EL (cell line): Measurements from ENCODE around the gene RSF1.
"Not testable (repeated sequence)": the region's sequence is repeated elsewhere in the genome, so short reads cannot be mapped to it uniquely, and the experiment has no call there.

Experiments
- DNase-seq: peaks from one replicate; pipeline ENCODE4 v3.0.0-alpha.2; 2016

The RSF1 gene

DNA sequence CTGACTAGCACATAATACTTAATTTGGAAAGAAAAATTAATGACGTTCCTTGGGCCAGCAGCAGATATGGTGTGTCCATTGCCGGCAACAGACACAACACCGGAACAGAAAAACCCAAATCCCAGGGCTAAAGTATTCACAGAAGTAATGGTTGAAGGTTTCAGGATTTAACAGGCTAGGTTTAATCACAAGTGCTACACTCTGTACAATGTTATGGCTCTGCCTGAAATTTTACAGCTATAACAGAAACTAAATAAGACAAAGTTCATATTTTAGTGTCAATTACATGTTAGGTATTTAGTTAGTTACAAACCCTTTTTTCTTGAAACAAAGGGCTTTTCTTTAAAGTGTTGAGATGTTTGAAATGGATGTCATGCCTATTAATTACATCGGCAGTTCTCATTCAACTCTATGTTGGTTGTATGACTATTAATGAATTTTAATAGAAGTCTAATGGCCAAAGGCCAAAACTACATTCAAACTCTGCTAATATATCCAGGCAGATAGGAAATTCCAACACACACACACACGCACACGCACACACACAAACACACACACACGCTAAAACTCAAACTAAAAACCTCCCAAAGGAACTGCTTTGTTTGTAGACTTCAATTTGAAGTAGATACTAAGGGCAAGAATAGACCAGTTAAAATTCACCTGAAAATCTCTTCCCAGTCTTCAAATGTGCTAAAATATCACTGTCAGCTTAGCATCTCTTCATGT is 155.1 kb downstream of the RSF1 start:
- DNase-seq, result no peak

DNA sequence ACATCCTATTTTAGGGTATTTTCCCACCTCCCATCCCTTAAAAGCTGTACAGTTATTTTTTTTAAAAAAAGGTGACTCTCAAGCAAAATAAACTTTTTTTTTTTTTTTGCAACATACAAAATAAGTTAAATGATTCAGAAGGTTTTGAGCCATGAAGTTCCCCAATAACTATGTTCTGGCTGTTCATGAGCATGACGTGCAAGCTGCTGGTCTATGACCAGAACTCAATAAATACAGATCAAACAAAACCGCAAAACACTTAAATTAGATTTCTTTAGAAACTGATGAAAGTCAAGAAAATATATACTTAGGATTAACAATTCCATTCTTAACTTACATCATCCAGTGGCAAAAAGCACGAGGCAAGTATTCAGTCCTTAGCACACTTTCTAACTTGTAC is 158.9 kb downstream of the RSF1 start:
- DNase-seq, result no peak

DNA sequence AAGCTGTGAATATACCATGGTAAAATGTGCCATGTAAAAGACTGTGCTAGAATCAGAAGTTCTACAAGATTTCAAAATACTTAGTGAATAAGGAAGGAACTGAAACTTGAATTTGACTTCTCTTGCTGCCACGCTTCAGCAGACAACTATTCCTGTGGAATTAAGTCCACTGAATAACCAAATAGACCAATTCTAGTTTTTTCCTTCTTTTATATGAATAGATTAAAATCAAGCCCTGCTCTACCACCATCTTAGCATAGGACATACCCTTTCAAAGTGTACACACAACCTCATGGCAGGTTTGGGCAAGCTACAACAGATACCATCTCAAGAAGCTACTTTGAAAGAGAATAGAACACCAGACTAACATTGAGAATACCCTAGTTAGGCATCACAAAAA is 159.6 kb downstream of the RSF1 start:
- DNase-seq, result no peak

DNA sequence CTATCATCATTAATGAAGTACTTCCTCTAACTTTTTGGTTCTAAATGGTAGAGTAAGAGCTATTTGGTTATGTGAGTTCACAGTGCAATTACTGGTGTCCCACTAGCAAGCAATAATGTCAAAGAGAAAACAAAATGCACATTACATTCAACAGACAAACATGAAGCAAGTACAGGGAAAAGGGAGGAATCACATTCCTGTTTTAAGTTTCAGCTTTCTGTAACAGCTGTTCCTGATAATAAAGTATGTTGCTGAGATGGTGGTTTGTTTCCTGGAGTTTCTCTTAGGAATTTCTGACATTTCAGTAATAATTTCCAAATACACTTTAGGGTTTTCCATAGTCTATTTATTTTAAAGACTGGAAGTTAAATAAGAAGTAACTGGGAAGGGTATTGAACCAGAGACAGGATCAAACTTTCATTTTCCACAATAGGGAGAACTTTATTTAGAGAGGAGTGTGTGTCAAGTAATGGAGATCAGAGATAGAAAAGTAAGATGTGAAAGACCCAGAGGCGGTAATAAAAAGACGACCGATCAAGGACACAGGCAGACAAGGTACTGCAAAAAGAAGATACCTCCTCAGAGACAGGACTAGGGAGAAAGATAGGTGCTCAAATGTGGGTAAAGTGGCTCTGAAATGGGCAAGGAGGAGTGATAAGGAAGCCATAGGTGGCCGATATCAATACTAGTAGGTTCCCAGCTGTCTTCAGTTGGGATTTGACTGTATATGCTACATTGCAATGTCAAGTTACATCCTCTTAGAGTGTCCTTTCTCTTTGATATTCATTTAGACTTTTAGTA is 162.1 kb downstream of the RSF1 start:
- no peak for DNase-seq

DNA sequence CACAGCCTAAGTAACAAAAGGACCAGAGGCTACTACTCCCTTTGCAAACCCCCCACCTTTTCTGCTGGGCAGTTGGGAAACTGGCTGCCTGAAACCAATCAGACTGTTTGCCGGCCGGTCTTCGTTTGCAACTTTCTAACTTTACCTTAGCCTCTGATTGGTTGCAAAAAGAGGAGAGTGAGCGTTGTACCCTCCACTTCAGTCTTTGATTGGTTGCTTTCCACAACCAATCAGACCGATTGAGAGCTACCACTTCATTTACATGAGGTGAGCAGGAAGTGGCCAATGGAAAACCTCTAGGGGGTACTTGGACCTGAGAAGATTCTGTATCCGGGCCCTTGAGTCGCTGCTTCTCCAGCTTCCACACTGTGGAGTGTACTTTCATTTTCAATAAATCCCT is 164.2 kb downstream of the RSF1 start:
- no peak for DNase-seq

DNA sequence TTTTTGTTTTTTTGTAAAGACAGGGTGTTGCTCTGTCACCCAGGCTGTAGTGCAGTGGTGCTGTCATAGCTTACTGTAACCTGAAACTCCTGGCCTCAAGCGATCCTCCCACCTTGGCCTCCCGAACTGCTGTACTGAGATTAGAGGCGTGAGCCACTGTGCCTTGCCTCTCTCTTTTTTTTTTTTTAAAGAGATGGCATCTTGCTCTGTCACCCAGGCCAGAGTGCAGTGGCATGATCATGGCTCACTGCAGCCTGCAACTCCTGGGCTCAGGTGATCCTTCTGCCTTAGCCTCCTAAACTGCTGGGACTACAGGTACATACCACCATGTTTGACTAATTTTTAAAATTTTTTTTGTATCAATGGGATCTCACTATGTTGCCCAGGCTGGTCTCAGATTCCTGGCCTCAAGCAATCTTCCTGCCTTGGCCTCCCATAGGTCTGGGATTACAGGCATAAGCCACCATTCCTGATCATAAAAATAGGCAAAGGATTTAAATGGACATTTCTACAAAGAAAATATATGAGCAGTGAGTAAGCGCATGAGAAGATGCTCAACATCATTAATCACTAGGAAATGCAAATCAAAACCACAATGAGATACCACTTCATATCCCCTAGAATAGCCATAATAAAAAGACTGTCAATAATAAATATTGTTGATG is 165.6 kb downstream of the RSF1 start:
- peak; percentile 63 for DNase-seq

DNA sequence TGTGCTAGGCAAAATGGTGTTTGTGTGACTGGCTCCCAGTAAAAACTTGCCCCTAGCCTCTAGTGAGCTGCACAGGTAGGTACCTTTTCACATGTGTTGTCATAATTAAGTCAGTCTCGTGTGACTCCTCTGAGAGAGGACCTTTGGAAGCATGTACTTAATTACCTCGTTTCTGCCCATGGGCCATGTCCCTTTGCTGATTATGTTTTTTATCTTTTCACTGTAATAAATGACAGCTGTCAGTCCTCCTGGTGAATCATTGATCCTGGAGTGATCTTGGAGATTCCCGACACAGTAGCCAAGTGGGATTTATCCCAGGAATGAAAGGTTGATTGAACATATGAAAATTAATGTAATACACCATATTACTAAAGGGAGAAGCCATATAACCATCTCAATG is 170.4 kb downstream of the RSF1 start:
- no peak for DNase-seq

DNA sequence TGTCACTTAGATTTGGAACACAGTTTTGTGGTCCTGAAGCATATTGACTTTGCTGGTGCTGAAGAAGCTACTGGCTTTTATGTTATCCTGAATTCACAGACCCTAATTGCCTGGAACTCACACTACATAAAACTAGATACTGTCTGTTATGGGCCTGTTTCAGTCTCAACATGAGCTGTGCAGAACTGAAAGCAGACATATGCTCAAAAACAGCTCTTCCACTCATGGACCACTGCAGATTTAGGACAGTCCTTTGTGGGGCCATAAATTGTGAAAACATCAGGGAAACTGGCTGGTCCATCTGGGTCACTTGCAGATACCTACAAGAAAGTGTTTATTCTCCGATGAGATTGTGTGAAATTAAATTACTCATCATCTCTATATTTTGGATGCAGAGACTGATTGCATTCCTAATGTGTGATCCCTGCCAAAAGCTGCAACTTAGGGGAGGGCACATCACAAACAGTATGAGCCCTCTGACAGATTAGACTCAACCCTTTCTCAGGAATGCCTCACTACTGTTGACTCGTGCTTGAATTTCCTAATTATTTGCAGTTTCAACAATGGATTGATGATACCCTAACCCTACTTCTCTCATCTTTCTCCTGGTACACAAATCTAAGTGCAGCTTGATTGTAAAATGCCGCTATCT is 172.7 kb downstream of the RSF1 start:
- DNase-seq, result peak; percentile 25

DNA sequence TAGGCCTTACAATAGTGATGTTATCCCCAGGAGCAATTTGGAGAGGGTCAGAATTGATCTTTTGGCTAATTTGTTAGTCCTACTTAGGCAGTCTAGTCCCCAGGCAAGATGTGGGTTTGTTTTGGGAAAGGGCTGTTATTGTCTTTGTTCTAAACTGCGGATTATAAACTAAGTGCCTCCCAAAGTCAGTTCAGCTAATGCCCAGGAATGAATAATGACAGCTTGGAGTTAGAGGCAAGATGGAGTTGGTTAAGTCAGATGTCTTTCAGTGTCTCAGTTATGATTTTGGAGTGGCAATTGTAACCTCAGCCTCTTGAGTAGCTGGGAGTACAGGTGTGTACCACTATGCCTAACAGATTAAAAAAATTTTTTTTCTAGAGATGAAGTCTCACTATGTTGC is 175.6 kb downstream of the RSF1 start:
- no peak for DNase-seq

DNA sequence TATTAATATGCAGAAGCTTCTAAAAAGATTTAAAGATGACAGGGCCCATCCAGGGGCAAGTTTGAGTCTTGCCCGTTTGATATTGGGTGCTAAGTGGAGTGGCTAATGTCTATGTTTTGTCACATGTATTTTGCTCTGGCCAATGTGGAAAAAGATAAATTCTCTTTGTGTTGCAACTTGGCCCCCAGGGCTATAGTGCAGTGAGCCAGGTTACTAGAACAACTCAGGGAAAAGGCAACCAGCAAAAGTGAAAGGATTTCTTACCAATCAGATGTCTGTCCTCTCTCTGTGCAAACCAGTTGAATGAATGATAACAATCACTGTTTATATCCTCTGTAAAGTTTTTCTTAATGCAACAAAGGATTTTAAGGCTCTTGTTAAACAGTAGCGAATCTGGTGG is 178.3 kb downstream of the RSF1 start:
- DNase-seq, result no peak

DNA sequence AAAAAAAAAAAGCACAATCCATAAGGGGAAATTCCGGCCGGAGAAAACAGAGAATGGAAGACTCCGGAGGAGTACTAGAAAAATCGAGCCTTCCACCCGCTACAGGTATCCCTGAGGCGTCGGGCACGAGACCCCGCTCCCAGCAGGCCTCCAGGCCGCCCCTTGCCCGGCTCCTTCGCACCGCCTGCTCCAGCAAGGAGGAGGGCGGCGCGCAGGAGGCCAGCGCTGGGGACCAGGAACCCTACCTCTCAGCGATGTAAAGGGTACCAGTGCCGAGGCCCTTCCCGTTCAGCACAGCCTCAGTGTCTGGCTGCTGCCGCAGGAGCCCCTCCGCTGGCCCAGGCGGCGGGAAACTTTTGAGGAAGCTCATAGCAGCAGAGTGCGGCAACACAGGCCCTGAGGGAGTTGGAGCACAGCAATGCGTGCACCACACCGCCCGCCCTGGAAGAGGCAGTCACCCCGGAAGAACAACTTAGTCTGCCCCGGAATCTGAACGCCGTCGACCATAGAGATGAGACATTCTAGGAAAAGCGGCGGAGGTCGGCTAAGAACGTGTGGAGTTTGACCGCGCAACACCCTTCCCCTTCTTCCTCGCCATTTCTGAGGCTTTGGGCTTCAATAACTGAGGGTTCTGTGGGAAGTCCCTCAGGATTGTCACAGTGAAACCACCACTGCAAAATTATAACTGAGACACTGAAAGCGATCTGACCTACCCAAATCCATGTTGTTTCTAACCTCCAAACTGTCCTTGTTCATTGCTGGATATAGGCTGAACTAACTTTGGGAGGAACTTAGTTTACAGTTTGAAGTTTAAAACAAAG is 183.0 kb downstream of the RSF1 start, which contains the start of gene CLNS1A:
Gene CLNS1A, minus strand, starts transcription at position 450 of the 821 bp plus-strand sequence. Its CDS starts 80 bp downstream, at position 370.
- DNase-seq, result peak; percentile 91

DNA sequence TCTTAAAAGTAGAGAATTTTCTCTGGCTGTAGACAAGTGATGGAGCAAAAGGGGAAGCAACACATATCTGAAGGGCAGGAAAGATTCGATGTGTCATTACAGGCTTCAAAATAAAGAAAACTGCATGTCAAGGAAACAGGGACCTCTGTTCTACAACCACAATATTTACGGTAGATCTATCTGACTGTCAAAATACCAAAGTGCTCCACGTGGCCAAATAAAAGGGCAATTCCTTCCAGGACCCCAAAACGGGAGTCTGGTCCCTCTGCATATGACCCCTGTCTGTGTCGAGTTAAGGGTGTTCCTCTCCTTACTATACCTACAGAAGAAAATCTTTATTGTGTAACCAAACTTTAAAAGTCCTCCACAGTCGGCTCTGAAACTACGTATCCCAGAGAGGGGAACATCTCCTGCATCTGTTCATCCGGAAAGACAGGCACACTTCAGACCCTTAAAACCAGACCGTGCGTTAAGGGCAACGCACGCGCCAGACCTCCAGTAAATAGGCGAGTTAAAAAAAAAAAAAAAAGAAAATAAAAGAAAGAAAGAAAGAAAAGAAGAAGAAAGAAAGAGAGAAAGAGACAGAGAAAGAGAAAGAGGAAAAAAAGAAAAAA is 183.7 kb downstream of the RSF1 start:
- DNase-seq, result no peak

DNA sequence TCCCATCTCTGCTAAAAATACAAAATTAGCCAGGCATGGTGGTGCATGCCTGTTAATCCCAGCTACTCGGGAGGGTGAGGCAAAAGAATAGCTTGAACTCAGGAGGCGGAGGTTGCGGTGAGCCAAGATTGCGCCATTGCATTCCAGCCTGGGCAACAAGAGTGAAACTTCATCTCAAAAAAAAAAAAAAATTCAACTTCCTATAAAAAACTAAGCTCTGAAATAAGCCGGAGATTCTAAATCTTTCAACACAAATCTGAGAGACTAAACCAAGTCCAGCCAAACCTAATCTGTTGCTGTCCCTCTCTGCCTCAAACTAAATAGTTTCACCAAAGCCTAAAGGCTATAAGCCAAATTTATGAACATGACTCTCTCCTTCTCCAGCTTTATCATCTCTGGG is 186.6 kb downstream of the RSF1 start:
- DNase-seq, result not testable (repeated sequence)

DNA sequence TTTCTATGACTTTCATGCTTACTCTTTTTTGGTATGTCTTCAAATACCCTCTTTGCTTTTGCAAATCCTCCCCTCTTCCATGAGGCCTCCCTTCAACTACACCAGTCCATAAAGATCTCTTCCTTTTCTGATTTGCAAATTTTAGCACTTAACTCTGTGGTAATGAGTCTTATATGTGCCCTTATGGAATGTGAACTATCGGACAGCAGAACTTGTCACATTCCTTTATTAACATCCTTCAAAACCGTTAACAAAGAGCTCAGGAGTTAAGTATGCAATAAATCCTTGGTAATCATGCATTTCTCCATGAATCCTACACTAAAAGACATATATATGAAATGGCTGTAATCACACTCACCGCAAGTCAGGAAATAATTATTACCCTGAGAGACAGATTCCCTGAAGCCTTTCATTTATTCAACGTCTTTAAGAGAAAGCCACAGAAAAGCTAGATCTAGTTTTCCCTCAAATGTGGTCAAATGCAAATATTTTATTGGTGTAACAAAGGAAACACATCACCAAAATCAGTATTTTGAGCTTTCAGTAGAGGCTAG is 190.3 kb downstream of the RSF1 start:
- no peak for DNase-seq

DNA sequence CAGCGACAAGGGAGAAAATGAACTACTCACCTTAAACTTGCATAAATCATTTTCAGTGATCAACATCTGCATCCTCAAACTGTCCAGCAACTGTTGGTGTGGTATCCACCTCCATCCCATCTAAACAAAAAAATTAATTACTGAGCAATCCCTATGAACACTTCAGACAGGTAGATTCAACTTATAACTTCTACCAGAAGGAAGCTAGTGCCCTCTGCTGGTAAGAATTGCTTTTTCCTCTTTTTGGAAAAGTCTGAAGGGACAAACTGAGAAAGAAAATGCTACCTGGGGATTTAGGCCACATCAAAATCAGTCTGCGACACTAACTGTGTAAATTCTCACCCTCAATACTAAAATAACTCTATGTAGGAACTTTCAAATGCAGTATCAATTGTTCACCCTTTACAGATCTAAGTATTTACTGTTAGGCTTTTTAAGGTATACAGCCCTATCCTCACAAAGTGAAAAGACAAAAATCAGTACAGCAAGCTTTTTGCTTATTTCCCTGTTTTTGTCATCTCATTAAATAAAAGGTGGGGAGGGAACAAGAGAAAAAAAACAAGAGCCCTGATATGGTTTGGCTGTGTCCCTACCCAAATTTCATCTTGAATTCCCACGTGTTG is 200.8 kb downstream of the RSF1 start:
- peak; percentile 54 for DNase-seq

DNA sequence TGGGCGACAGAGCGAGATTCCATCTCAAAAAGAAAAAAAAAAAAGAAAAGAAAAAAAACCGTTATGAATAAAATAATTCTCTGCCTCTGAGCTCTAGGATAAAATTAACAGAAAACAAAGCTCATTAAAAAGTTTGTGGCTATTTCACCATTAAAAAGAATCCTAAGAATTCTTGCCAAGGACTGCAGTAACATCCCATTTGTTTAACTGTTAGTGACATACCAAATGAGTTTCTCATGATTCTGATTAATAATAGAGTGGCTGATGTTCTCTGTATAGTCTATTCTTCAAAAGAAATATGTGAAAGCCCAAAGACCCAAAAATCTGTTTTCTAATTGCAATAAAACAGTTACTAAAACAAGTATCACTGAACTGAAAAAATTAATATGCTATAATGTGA is 202.6 kb downstream of the RSF1 start:
- DNase-seq, result peak; percentile 58

DNA sequence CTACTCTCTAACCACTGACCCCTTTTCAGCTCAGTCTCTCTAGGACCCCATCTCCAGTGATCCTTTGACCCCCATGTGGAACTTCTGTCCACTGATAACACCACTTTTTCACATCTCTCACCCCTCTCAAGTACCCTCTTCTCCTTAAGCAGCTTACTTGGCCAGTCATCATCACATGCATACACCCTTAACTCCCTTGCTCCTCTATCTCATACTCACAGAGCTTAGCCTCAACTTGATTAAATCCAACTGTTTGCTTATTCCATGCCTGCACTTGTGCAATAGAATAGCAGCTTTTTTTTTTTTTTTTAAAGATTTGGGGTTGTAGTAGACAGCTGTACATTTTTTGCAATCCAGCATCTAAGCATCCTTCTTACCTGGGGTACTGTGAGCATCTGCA is 208.6 kb downstream of the RSF1 start:
- DNase-seq, result no peak
